Measurements from ENCODE around the gene TMEM59L. TPM values are rescaled to one million over a fixed set of nuclear protein-coding genes. Genes with fewer than 3 reads are reported as not detected.
A peak's percentile ranks its signal among the peaks of the same experiment; 100 is the strongest.

The TMEM59L gene
- total RNA-seq, 1 donor from 2014 or later: 0.79 TPM

GRCh38 chr19:18576383-18576782, 36.3 kb upstream of the TMEM59L start:
- no peaks in the 10 kb centered on the region for H3K27me3 ChIP-seq (ENCODE audit: control insufficient read depth, insufficient read depth, low read length)
- peaks cover 17% of the 10 kb centered on the region for H3K36me3 ChIP-seq (ENCODE audit: control insufficient read depth, insufficient read depth, low read length)
- FAIRE-seq (no peak), DNase-seq (ENCODE audit: low read depth) (no peak)
- no peak for TF ChIP-seq CTCF (IDR thresholded peaks at IDR 0.05; ENCODE audit: insufficient read depth, low read length, severe bottlenecking)
- no peak overlapping the region for H3K4me3 ChIP-seq (ENCODE audit: low read depth, low read length)

GRCh38 chr19:18577365-18577914, 35.2 kb upstream of the TMEM59L start:
- H3K4me3 ChIP-seq (ENCODE audit: low read depth, low read length): no peak overlapping the region
- DNase-seq (ENCODE audit: low read depth) (no peak), FAIRE-seq (no peak)
- TF ChIP-seq CTCF (IDR thresholded peaks at IDR 0.05; ENCODE audit: insufficient read depth, low read length, severe bottlenecking): no peak
- peaks cover 17% of the 10 kb centered on the region for H3K36me3 ChIP-seq (ENCODE audit: control insufficient read depth, insufficient read depth, low read length)
- no peaks in the 10 kb centered on the region for H3K27me3 ChIP-seq (ENCODE audit: control insufficient read depth, insufficient read depth, low read length)

- FAIRE-seq (no peak), DNase-seq (ENCODE audit: low read depth) (no peak)
- Histone ChIP-seq H3K4me3 (ENCODE audit: low read depth, low read length) (no peak overlapping the region), H3K27me3 (ENCODE audit: control insufficient read depth, insufficient read depth, low read length) (no peaks in the 10 kb centered on the region), H3K36me3 (ENCODE audit: control insufficient read depth, insufficient read depth, low read length) (peaks cover 3% of the 10 kb centered on the region)
- TF ChIP-seq CTCF (IDR thresholded peaks at IDR 0.05; ENCODE audit: insufficient read depth, low read length, severe bottlenecking): no peak
Measured at GRCh38 chr19:18580311-18580710, 32.4 kb upstream of the TMEM59L start.

GRCh38 chr19:18586306-18586705, 26.4 kb upstream of the TMEM59L start:
- Histone ChIP-seq H3K27me3 (ENCODE audit: control insufficient read depth, insufficient read depth, low read length) (no peaks in the 10 kb centered on the region), H3K36me3 (ENCODE audit: control insufficient read depth, insufficient read depth, low read length) (no peaks in the 10 kb centered on the region), H3K4me3 (ENCODE audit: low read depth, low read length) (no peak overlapping the region)
- no peak for TF ChIP-seq CTCF (IDR thresholded peaks at IDR 0.05; ENCODE audit: insufficient read depth, low read length, severe bottlenecking)
- DNase-seq (ENCODE audit: low read depth) (peak; percentile 17), FAIRE-seq (no peak)

GRCh38 chr19:18587561-18587960, 25.1 kb upstream of the TMEM59L start:
- FAIRE-seq (no peak), DNase-seq (ENCODE audit: low read depth) (no peak)
- no peak for TF ChIP-seq CTCF (IDR thresholded peaks at IDR 0.05; ENCODE audit: insufficient read depth, low read length, severe bottlenecking)
- Histone ChIP-seq H3K4me3 (ENCODE audit: low read depth, low read length) (no peak overlapping the region), H3K27me3 (ENCODE audit: control insufficient read depth, insufficient read depth, low read length) (no peaks in the 10 kb centered on the region), H3K36me3 (ENCODE audit: control insufficient read depth, insufficient read depth, low read length) (no peaks in the 10 kb centered on the region)

GRCh38 chr19:18587962-18588610, 24.6 kb upstream of the TMEM59L start:
- TF ChIP-seq CTCF (IDR thresholded peaks at IDR 0.05; ENCODE audit: insufficient read depth, low read length, severe bottlenecking): no peak
- DNase-seq (ENCODE audit: low read depth) (no peak), FAIRE-seq (no peak)
- Histone ChIP-seq H3K27me3 (ENCODE audit: control insufficient read depth, insufficient read depth, low read length) (no peaks in the 10 kb centered on the region), H3K36me3 (ENCODE audit: control insufficient read depth, insufficient read depth, low read length) (no peaks in the 10 kb centered on the region), H3K4me3 (ENCODE audit: low read depth, low read length) (peak overlapping the region; percentile 87)
